Activated naive CD4-positive, alpha-beta T cell treated with anti-CD3 and anti-CD28 coated beads, Interleukin-2, amount 10 ng/mL, durations not matched to agents 5 hours and 36 hours (primary cell): ENCODE data around the gene FXYD4. TPM values are rescaled to one million over a fixed set of nuclear protein-coding genes. Genes with fewer than 3 reads are reported as not detected.

Experiments used
- total RNA-seq, 2 experiments: library from RNA; stranded (reverse); gene quantifications; one replicate each; pipeline ENCODE4 v1.2.3, GENCODE V29; 2021

The FXYD4 gene
- total RNA-seq: not detected

GRCh38 chr10:43371418-43371817 lies at the start of gene FXYD4:
Gene FXYD4 (plus strand): TSS chr10:43371636. CDS start chr10:43373747, 2,111 bp downstream.

GRCh38 chr10:43408710-43409384 lies 37.4 kb downstream of the FXYD4 start, which contains the start of gene HNRNPF:
Gene HNRNPF (minus strand): TSS chr10:43409186. CDS start chr10:43387884, 21,302 bp downstream.

Other genes starting within 250 kb of the FXYD4 start
- gene CSGALNACT2, start 233.2 kb upstream of the FXYD4 start, total RNA-seq: 10 to 100 TPM; 43.5 to 45.6 TPM
- 1 to 10 TPM; 4.2 to 5.7 TPM for gene RASGEF1A, start 104.6 kb upstream of the FXYD4 start, total RNA-seq
- 100 to 1,000 TPM; 439 to 457 TPM for gene HNRNPF, start 37.5 kb downstream of the FXYD4 start, total RNA-seq
- 1 to 10 TPM; 6.1 to 7.7 TPM for gene ZNF487, start 65.5 kb downstream of the FXYD4 start, total RNA-seq
- gene ZNF239, start 203.0 kb downstream of the FXYD4 start, total RNA-seq: under 1 TPM; 0.79 to 0.93 TPM
- 1 to 10 TPM; 6.0 to 6.5 TPM for gene ZNF485, start 234.8 kb downstream of the FXYD4 start, total RNA-seq